HCT116 (cell line): ENCODE measurements around the gene WDR72. TPM values are rescaled to one million over a fixed set of nuclear protein-coding genes. Genes with fewer than 3 reads are reported as not detected.

Experiments
- ATAC-seq: fragments of 200-7000 bp; cut with Tn5 transposase; 2 replicates; pipeline ENCODE4 v1.9.1; 2020; ENCODE audit warnings: mild to moderate bottlenecking, moderate library complexity
- BruUV-seq: library from RNA; stranded (reverse); fragments of 400-500 nt; replicated peaks from 2 replicates; lab custom pipeline; 2021; lab: Mats Ljungman, UMichigan
- CTCF ChIA-PET: fragments of 300-600 bp; sonication (Branson Sonifier 250); formaldehyde crosslinking; loops from one replicate; lab custom pipeline; 2021; ENCODE audit warnings: antibody characterized with exemption; lab: Charles Lee
- POLR2A ChIA-PET: fragments of 300-600, 350-600 bp; sonication (Branson Sonifier 250); formaldehyde crosslinking; loops from one replicate; lab custom pipeline; 2021; ENCODE audit warnings: antibody characterized with exemption; lab: Charles Lee
- RAD21 ChIA-PET, 2 experiments: fragments of 300-600 bp; sonication (Branson Sonifier 250); formaldehyde crosslinking; loops; one replicate each; lab custom pipeline; 2023; ENCODE audit warnings: low total read pairs in 2 of 2; ENCODE audit not compliant: uncharacterized antibody in 2 of 2, unreplicated experiment in 2 of 2, low non-redundant PET in 1 of 2; lab: Charles Lee
- DNase-seq: peaks from one replicate; pipeline ENCODE4 v3.0.0-alpha.2; 2010; ENCODE audit warnings: low read depth, low spot score
- H2AFZ ChIP-seq: fragments of 200-600 bp; shearing (Covaris generic), sonication (generic); 2 replicates; pipeline ENCODE4 v1.6.1; 2017; ENCODE audit warnings: low read depth, mixed run types, mixed read lengths, antibody characterized with exemption, low read length; ENCODE audit not compliant: poor library complexity, severe bottlenecking
- H3K27ac ChIP-seq: 2 replicates; pipeline ENCODE4 v1.5.1; 2012; ENCODE audit warnings: low read depth, low read length
- H3K27me3 ChIP-seq: fragments of 200-600 bp; sonication (generic); 2 replicates; pipeline ENCODE4 v1.6.1; 2016; ENCODE audit warnings: mixed run types, low read length, mixed read lengths; ENCODE audit not compliant: insufficient read depth
- H3K36me3 ChIP-seq, 2 experiments: fragments of 200-500 bp in 1 of 2; fragments of 200-600 bp in 1 of 2; sonication (Bioruptor generic) in 1 of 2; sonication (generic) in 1 of 2; 2 replicates each; pipeline versions ENCODE4 v1.5.1 to v1.6.1; 2014 to 2016; ENCODE audit warnings: low read length in 2 of 2, inconsistent platforms in 1 of 2, mixed read lengths in 1 of 2, mixed run types in 1 of 2; ENCODE audit not compliant: insufficient read depth in 2 of 2, control insufficient read depth in 1 of 2
- H3K4me1 ChIP-seq, 2 experiments: fragments of 200-600 bp in 1 of 2; sonication (generic) in 1 of 2; 2 replicates each; pipeline versions ENCODE4 v1.5.1 to v1.6.1; 2012 to 2017; ENCODE audit warnings: low read length in 2 of 2, inconsistent platforms in 1 of 2, mild to moderate bottlenecking in 1 of 2, mixed read lengths in 1 of 2, mixed run types in 1 of 2, moderate library complexity in 1 of 2; ENCODE audit not compliant: insufficient read depth in 2 of 2, control insufficient read depth in 1 of 2
- H3K4me2 ChIP-seq: fragments of 200-600 bp; sonication (generic); 2 replicates; pipeline ENCODE4 v1.6.1; 2017; ENCODE audit warnings: mixed run types, low read length, mixed read lengths
- H3K4me3 ChIP-seq, 2 experiments: fragments of 200-600 bp in 1 of 2; sonication (generic) in 1 of 2; replicated peaks in 1 of 2; 2 replicates each; pipeline ENCODE4 v1.5.1; 2011 to 2016; ENCODE audit warnings: low read length in 2 of 2, control low read depth in 1 of 2, low read depth in 1 of 2, mild to moderate bottlenecking in 1 of 2, mixed read lengths in 1 of 2, mixed run types in 1 of 2
- H3K79me2 ChIP-seq: fragments of 200-600 bp; sonication (generic); 2 replicates; pipeline ENCODE4 v1.6.1; 2017; ENCODE audit warnings: mild to moderate bottlenecking, mixed run types, low read length, moderate library complexity, mixed read lengths; ENCODE audit not compliant: insufficient read depth
- H3K9ac ChIP-seq: fragments of 200-600 bp; sonication (generic); 2 replicates; pipeline ENCODE4 v1.6.1; 2016; ENCODE audit warnings: low read length, mixed read lengths
- H3K9me2 ChIP-seq: fragments of 200-600 bp; sonication (generic), shearing (Covaris generic); 2 replicates; pipeline ENCODE4 v1.6.1; 2017; ENCODE audit warnings: mixed run types, mild to moderate bottlenecking, moderate library complexity; ENCODE audit not compliant: insufficient read depth
- H3K9me3 ChIP-seq, 2 experiments: fragments of 200-500 bp in 1 of 2; fragments of 200-600 bp in 1 of 2; sonication (Bioruptor generic) in 1 of 2; sonication (generic) in 1 of 2; 2 replicates each; pipeline ENCODE4 v1.6.1; 2014 to 2017; ENCODE audit warnings: low read length in 2 of 2, mixed read lengths in 2 of 2, inconsistent platforms in 1 of 2, low read depth in 1 of 2, mild to moderate bottlenecking in 1 of 2, mixed run types in 1 of 2, moderate library complexity in 1 of 2; ENCODE audit not compliant: control insufficient read depth in 1 of 2, insufficient read depth in 1 of 2
- H4K20me1 ChIP-seq: fragments of 200-600 bp; sonication (generic), shearing (Covaris generic); 2 replicates; pipeline ENCODE4 v1.6.1; 2017; ENCODE audit warnings: mixed run types, mild to moderate bottlenecking, moderate library complexity; ENCODE audit not compliant: insufficient read depth
- ATF3 ChIP-seq: IDR thresholded peaks from 2 replicates; pipeline ENCODE4 v1.6.1; 2012
- CBX3 ChIP-seq: IDR thresholded peaks from 2 replicates; pipeline ENCODE4 v1.6.1; 2012; ENCODE audit warnings: low read depth
- CEBPB ChIP-seq: IDR thresholded peaks from 2 replicates; pipeline ENCODE4 v1.6.1; 2012; ENCODE audit warnings: low read depth
- CTCF ChIP-seq, 3 experiments: fragments of 200-600 bp in 1 of 3; sonication (generic) in 1 of 3; IDR thresholded peaks in 2 of 3; conservative IDR thresholded peaks in 1 of 3; 2 replicates each; pipeline ENCODE4 v1.5.1; 2012 to 2017; ENCODE audit warnings: low read depth in 2 of 3, low read length in 2 of 3, antibody characterized with exemption in 1 of 3, borderline replicate concordance in 1 of 3, control low read depth in 1 of 3, mild to moderate bottlenecking in 1 of 3, mixed read lengths in 1 of 3, mixed run types in 1 of 3, moderate library complexity in 1 of 3; ENCODE audit not compliant: insufficient read depth in 1 of 3
- EGR1 ChIP-seq: IDR thresholded peaks from 2 replicates; pipeline ENCODE4 v1.6.1; 2012; ENCODE audit warnings: low read depth
- ELF1 ChIP-seq: IDR thresholded peaks from 2 replicates; pipeline ENCODE4 v1.6.1; 2012; ENCODE audit warnings: low read depth, borderline replicate concordance
- EZH2phosphoT487 ChIP-seq: fragments of 200-600 bp; IDR thresholded peaks from 2 replicates; pipeline ENCODE4 v1.6.1; 2018; ENCODE audit warnings: antibody characterized with exemption, borderline replicate concordance
- JUND ChIP-seq: IDR thresholded peaks from 2 replicates; pipeline ENCODE4 v1.6.1; 2012
- MAX ChIP-seq: IDR thresholded peaks from 2 replicates; pipeline ENCODE4 v1.6.1; 2012
- POLR2A ChIP-seq: IDR thresholded peaks from 2 replicates; pipeline ENCODE4 v1.7.0; 2011; ENCODE audit warnings: borderline replicate concordance; ENCODE audit not compliant: insufficient read depth, insufficient read length; ENCODE audit errors: extremely low read depth
- POLR2AphosphoS5 ChIP-seq: IDR thresholded peaks from 2 replicates; pipeline ENCODE4 v1.6.1; 2011; ENCODE audit warnings: mild to moderate bottlenecking, low read depth, low read length, moderate library complexity
- RAD21 ChIP-seq: IDR thresholded peaks from 2 replicates; pipeline ENCODE4 v1.6.1; 2012; ENCODE audit warnings: low read depth, mild to moderate bottlenecking
- REST ChIP-seq: IDR thresholded peaks from 2 replicates; pipeline ENCODE4 v1.6.1; 2012; ENCODE audit warnings: low read depth
- SIN3A ChIP-seq: IDR thresholded peaks from 2 replicates; pipeline ENCODE4 v1.6.1; 2012; ENCODE audit warnings: low read depth
- TCF7L2 ChIP-seq: IDR thresholded peaks from 2 replicates; pipeline ENCODE4 v1.7.0; 2011; ENCODE audit warnings: borderline replicate concordance, inconsistent platforms; ENCODE audit not compliant: insufficient read depth, insufficient read length; ENCODE audit errors: extremely low read depth
- YY1 ChIP-seq: IDR thresholded peaks from 2 replicates; pipeline ENCODE4 v1.6.1; 2011; ENCODE audit warnings: low read length, low read depth, moderate library complexity, mild to moderate bottlenecking; ENCODE audit not compliant: insufficient replicate concordance; ENCODE audit errors: extremely low read depth
- ZBTB33 ChIP-seq: IDR thresholded peaks from 2 replicates; pipeline ENCODE4 v1.6.1; 2011; ENCODE audit warnings: mild to moderate bottlenecking, low read length, moderate library complexity; ENCODE audit not compliant: insufficient replicate concordance; ENCODE audit errors: extremely low read depth
- ZFX ChIP-seq: fragments of 450-650 bp; IDR thresholded peaks from 2 replicates; pipeline ENCODE4 v1.6.1; 2017
- ZNF274 ChIP-seq: fragments of 200-500 bp; sonication (Bioruptor generic); IDR thresholded peaks from 2 replicates; pipeline ENCODE4 v1.6.1; 2014; ENCODE audit warnings: mild to moderate bottlenecking, low read depth, low read length, inconsistent platforms
- intact Hi-C: fragments of 100-400 bp; cut with micrococcal nuclease; formaldehyde crosslinking; loops from 2 replicates; pipeline ENCODE4 v1.10.0; 2022
- total RNA-seq: library from RNA; stranded (reverse); gene quantifications from one replicate; pipeline ENCODE4 v1.2.1, GENCODE V29; 2021; ENCODE audit not compliant: unreplicated experiment

WDR72 gene
- total RNA-seq, 1 experiment from 2014 or later: 5.8 TPM

GRCh38 chr15:53693729-53694475, 65.6 kb downstream of the WDR72 start:
- Histone ChIP-seq H3K27me3 (no peaks in the 10 kb centered on the region; the same call in 1 of the 2 replicates), H4K20me1 (no peaks in the 10 kb centered on the region), H3K4me1 (no peaks in the 10 kb centered on the region), H3K4me3 (no peak overlapping the region), H3K9me2 (no peaks in the 10 kb centered on the region), H3K79me2 (no peaks in the 10 kb centered on the region), H3K36me3 (no peaks in the 10 kb centered on the region), H3K9ac (no peak overlapping the region), H3K9me3 (no peaks in the 10 kb centered on the region), H3K27ac (no peak overlapping the region), H2AFZ (no peak overlapping the region), H3K4me2 (no peak overlapping the region)
- ChIA-PET RAD21 (no interaction called here), POLR2A (no interaction called here), CTCF (no interaction called here)
- ATAC-seq (no peak), DNase-seq (no peak)
- BruUV-seq: no TSS peak
- intact Hi-C loops: no loop called here
- TF ChIP-seq CEBPB: no peak
- no peak for TF ChIP-seq ZFX
- no peak for TF ChIP-seq POLR2A
- TF ChIP-seq JUND: no peak
- no peak for TF ChIP-seq POLR2AphosphoS5
- TF ChIP-seq CTCF (IDR thresholded peaks at IDR 0.05 in 2 of 3, conservative IDR thresholded peaks at IDR 0.05 in 1 of 3; ENCODE audit: borderline replicate concordance in 1 of 3, insufficient read depth in 1 of 3, low read depth in 2 of 3, low read length in 2 of 3): no peak
- TF ChIP-seq ZBTB33: no peak
- TF ChIP-seq RAD21: no peak
- TF ChIP-seq ZNF274: no peak
- no peak for TF ChIP-seq TCF7L2
- TF ChIP-seq EZH2phosphoT487: no peak
- TF ChIP-seq REST: no peak
- no peak for TF ChIP-seq YY1
- TF ChIP-seq MAX: no peak
- TF ChIP-seq CBX3: no peak
- no peak for TF ChIP-seq ELF1
- TF ChIP-seq EGR1: no peak
- no peak for TF ChIP-seq SIN3A
- no peak for TF ChIP-seq ATF3
